ENCODE data around the gene BHLHE41. TPM values are rescaled to one million over a fixed set of nuclear protein-coding genes. Genes with fewer than 3 reads are reported as not detected.
A peak's percentile ranks its signal among the peaks of the same experiment; 100 is the strongest.

Gene BHLHE41
- polyA plus RNA-seq, 1 of the 3 experiments (the other 2 are of a cell fraction): 16.1 TPM

- ChIA-PET CTCF (interaction anchor here (0.6 to 10.1 kb wide), 17 partner anchors 12 to 1012 kb away, joined by 3 to 64 read pairs (median 4); no protein-coding TSS in a partner anchor), POLR2A (interaction anchor here (1.1 kb wide), 1 partner anchor 493 kb away, joined by 3 read pairs; no protein-coding TSS in a partner anchor)
- no peaks in the 10 kb centered on the region for H3K27me3 ChIP-seq (ENCODE audit: insufficient read depth)
- H2AFZ ChIP-seq (ENCODE audit: low read depth): no peak overlapping the region
- H3K27ac ChIP-seq (ENCODE audit: low read depth in 2 of 2, low read length in 1 of 2): peak overlapping the region in 1 of 2 experiments; percentile 4; a peak in 2 of 4 replicates
- H3K9me3 ChIP-seq: no peaks in the 10 kb centered on the region
- peaks cover 23% of the 10 kb centered on the region for H3F3A ChIP-seq (replicated peaks; ENCODE audit: insufficient read depth)
- no peak for DNase-seq
- H3K4me2 ChIP-seq: peak overlapping the region; percentile 62; the same call in 1 of the 2 replicates
- H3K9ac ChIP-seq: peak overlapping the region; percentile 62; the same call in 1 of the 2 replicates
- peak overlapping the region in 1 of 2 experiments; percentile 18; a peak in 1 of 4 replicates for H3K4me3 ChIP-seq (ENCODE audit: low read depth in 2 of 2, low read length in 1 of 2)
- WGBS (ENCODE audit: low lambda C conversion rate): 96% methylated on average over 4 of the region's 4 CpGs
- no peaks in the 10 kb centered on the region for H3K36me3 ChIP-seq (replicated peaks in 1 of 2; ENCODE audit: control insufficient read depth in 1 of 2, insufficient read depth in 2 of 2, low read length in 1 of 2)
- no peak for TF ChIP-seq RAD21 (IDR thresholded peaks at IDR 0.05; ENCODE audit: low read length)
- TF ChIP-seq TCF12 (IDR thresholded peaks at IDR 0.05): no peak
- TF ChIP-seq FOXM1 (IDR thresholded peaks at IDR 0.05; ENCODE audit: low read depth): no peak
- TF ChIP-seq TAF1 (IDR thresholded peaks at IDR 0.05; ENCODE audit: borderline replicate concordance, low read depth, low read length): no peak
- no peak for TF ChIP-seq NRF1 (IDR thresholded peaks at IDR 0.05; ENCODE audit: low read depth, low read length)
- no peak for TF ChIP-seq ZBTB33 (IDR thresholded peaks at IDR 0.05; ENCODE audit: borderline replicate concordance, low read depth)
- no peaks in the 10 kb centered on the region for H3K9me2 ChIP-seq
- no peaks in the 10 kb centered on the region for H4K20me1 ChIP-seq (ENCODE audit: insufficient read depth)
- H3K4me1 ChIP-seq (ENCODE audit: control insufficient read depth in 1 of 2, insufficient read depth in 2 of 2, low read depth in 1 of 2, low read length in 1 of 2): peaks cover 4 to 21% of the 10 kb centered on the region in 2 experiments; a peak in 3 of 4 replicates
- peaks cover 23% of the 10 kb centered on the region for H3K79me2 ChIP-seq (ENCODE audit: insufficient read depth)
Measured at GRCh38 chr12:26120561-26121274, 4.1 kb downstream of the BHLHE41 start.

GRCh38 chr12:26119391-26119989 lies 5.3 kb downstream of the BHLHE41 start:
- CTCF ChIA-PET: interaction anchor here (0.6 to 10.1 kb wide), 36 partner anchors 9 to 765 kb away, joined by 3 to 64 read pairs (median 4); no protein-coding TSS in a partner anchor
- Histone ChIP-seq H2AFZ (ENCODE audit: low read depth) (no peak overlapping the region), H3K4me3 (ENCODE audit: low read depth in 2 of 2, low read length in 1 of 2) (no peak overlapping the region), H3K9ac (no peak overlapping the region), H3K36me3 (replicated peaks in 1 of 2; ENCODE audit: control insufficient read depth in 1 of 2, insufficient read depth in 2 of 2, low read length in 1 of 2) (no peaks in the 10 kb centered on the region), H3K27me3 (ENCODE audit: insufficient read depth) (no peaks in the 10 kb centered on the region), H3K27ac (ENCODE audit: low read depth in 2 of 2, low read length in 1 of 2) (peak overlapping the region in 1 of 2 experiments; percentile 4; a peak in 1 of 4 replicates), H3K4me2 (peak overlapping the region; percentile 45; the same call in 1 of the 2 replicates), H3F3A (replicated peaks; ENCODE audit: insufficient read depth) (peaks cover 25% of the 10 kb centered on the region), H3K9me2 (no peaks in the 10 kb centered on the region), H4K20me1 (ENCODE audit: insufficient read depth) (no peaks in the 10 kb centered on the region), H3K9me3 (no peaks in the 10 kb centered on the region), H3K4me1 (ENCODE audit: control insufficient read depth in 1 of 2, insufficient read depth in 2 of 2, low read depth in 1 of 2, low read length in 1 of 2) (peaks cover 4 to 15% of the 10 kb centered on the region in 2 experiments; a peak in 3 of 4 replicates), H3K79me2 (ENCODE audit: insufficient read depth) (peaks cover 22% of the 10 kb centered on the region)
- 8% methylated on average over 2 of the region's 2 CpGs for WGBS (ENCODE audit: low lambda C conversion rate)
- POLR2A ChIA-PET: no interaction called here
- DNase-seq: peak; percentile 56
- TF ChIP-seq, protein P1, sequence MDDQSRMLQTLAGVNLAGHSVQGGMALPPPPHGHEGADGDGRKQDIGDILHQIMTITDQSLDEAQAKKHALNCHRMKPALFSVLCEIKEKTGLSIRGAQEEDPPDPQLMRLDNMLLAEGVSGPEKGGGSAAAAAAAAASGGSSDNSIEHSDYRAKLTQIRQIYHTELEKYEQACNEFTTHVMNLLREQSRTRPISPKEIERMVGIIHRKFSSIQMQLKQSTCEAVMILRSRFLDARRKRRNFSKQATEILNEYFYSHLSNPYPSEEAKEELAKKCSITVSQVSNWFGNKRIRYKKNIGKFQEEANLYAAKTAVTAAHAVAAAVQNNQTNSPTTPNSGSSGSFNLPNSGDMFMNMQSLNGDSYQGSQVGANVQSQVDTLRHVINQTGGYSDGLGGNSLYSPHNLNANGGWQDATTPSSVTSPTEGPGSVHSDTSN (IDR thresholded peaks at IDR 0.05): no peak
- TF ChIP-seq CTCF (IDR thresholded peaks at IDR 0.05) (peak; percentile 76), FOXM1 (IDR thresholded peaks at IDR 0.05; ENCODE audit: low read depth) (no peak), RAD21 (IDR thresholded peaks at IDR 0.05; ENCODE audit: low read length) (peak; percentile 80), RFX5 (IDR thresholded peaks at IDR 0.05; ENCODE audit: low read length) (no peak), TEAD4 (IDR thresholded peaks at IDR 0.05; ENCODE audit: borderline replicate concordance, insufficient read depth) (no peak), GATA2 (CRISPR knock-in tag; IDR thresholded peaks at IDR 0.05) (no peak), USF1 (IDR thresholded peaks at IDR 0.05; ENCODE audit: borderline replicate concordance, low read depth) (no peak), SMC3 (IDR thresholded peaks at IDR 0.05; ENCODE audit: low read depth, low read length) (peak; percentile 79), NFIC (IDR thresholded peaks at IDR 0.05; ENCODE audit: borderline replicate concordance) (no peak), SIN3A (IDR thresholded peaks at IDR 0.05; ENCODE audit: borderline replicate concordance, low read depth, low read length) (no peak), JUND (IDR thresholded peaks at IDR 0.05) (no peak), RXRA (IDR thresholded peaks at IDR 0.05; ENCODE audit: borderline replicate concordance, low read depth) (no peak), GABPA (IDR thresholded peaks at IDR 0.05; ENCODE audit: low read depth) (no peak), ELF1 (IDR thresholded peaks at IDR 0.05) (no peak)
- TF ChIP-seq, protein P2, sequence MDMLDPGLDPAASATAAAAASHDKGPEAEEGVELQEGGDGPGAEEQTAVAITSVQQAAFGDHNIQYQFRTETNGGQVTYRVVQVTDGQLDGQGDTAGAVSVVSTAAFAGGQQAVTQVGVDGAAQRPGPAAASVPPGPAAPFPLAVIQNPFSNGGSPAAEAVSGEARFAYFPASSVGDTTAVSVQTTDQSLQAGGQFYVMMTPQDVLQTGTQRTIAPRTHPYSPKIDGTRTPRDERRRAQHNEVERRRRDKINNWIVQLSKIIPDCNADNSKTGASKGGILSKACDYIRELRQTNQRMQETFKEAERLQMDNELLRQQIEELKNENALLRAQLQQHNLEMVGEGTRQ (IDR thresholded peaks at IDR 0.05; ENCODE audit: borderline replicate concordance, low read depth, low read length): no peak
